K562 (cell line): ENCODE data around the gene LGR6. TPM values are rescaled to one million over a fixed set of nuclear protein-coding genes. Genes with fewer than 3 reads are reported as not detected.

Experiments used
- ATAC-seq: fragments of 200-7000 bp; cut with Tn5 transposase; 3 replicates; pipeline ENCODE4 v1.9.1; 2020; ENCODE audit warnings: moderate library complexity
- BruUV-seq: library from RNA; stranded (reverse); fragments of 400-500 nt; replicated peaks from 2 replicates; lab custom pipeline; 2021; lab: Mats Ljungman, UMichigan
- CTCF ChIA-PET: fragments of 300-600 bp; formaldehyde crosslinking; extraction: SDS; loops from one replicate; lab custom pipeline; 2021; ENCODE audit warnings: low intra/inter-chr PET ratio; lab: Yijun Ruan, JAX
- POLR2A ChIA-PET: fragments of 300-600, 350-650 bp; sonication (Branson Sonifier 250); formaldehyde crosslinking; extraction: SDS; loops from one replicate; lab custom pipeline; 2021; ENCODE audit warnings: antibody characterized with exemption, inconsistent platforms; lab: Yijun Ruan, JAX
- DNase-seq, 4 experiments: peaks; one replicate each; pipeline versions ENCODE4 v3.0.0 to v3.0.0-alpha.2; 2011 to 2018; ENCODE audit warnings: low spot score in 3 of 4, mixed read lengths in 3 of 4; ENCODE audit errors: extremely low read depth in 1 of 4
- FAIRE-seq: peaks from 2 replicates; lab custom pipeline; 2011; peaks lifted over from hg19 to GRCh38; lab: Jason Lieb, UNC
- H2AFZ ChIP-seq: 2 replicates; pipeline ENCODE4 v1.6.0; 2011; ENCODE audit warnings: low read depth, low read length, control low read depth, inconsistent platforms
- H3K27ac ChIP-seq: fragments of 200-600 bp; 3 replicates; pipeline ENCODE4 v1.8.0; 2011; ENCODE audit warnings: low read depth, mild to moderate bottlenecking, control low read depth, inconsistent platforms, low read length, moderate library complexity, mixed read lengths; ENCODE audit errors: extremely low read depth
- H3K27me3 ChIP-seq, 2 experiments: fragments of 300-600 bp in 1 of 2; 2 replicates in 1 of 2; 3 replicates in 1 of 2; pipeline versions ENCODE4 v1.6.0 to v1.8.0; 2011; ENCODE audit warnings: inconsistent platforms in 2 of 2, low read length in 2 of 2, mild to moderate bottlenecking in 1 of 2, mixed read lengths in 1 of 2, moderate library complexity in 1 of 2; ENCODE audit not compliant: control insufficient read depth in 2 of 2, insufficient read depth in 2 of 2
- H3K36me3 ChIP-seq: fragments of 300-600 bp; 3 replicates; pipeline ENCODE4 v1.8.0; 2011; ENCODE audit warnings: mild to moderate bottlenecking, low read length, inconsistent platforms; ENCODE audit not compliant: control insufficient read depth, insufficient read depth
- H3K4me1 ChIP-seq, 2 experiments: fragments of 200-600 bp in 1 of 2; replicated peaks in 1 of 2; 2 replicates in 1 of 2; 3 replicates in 1 of 2; pipeline versions ENCODE4 v1.5.1 to v1.8.0; 2011; ENCODE audit warnings: inconsistent platforms in 2 of 2, low read length in 2 of 2, mild to moderate bottlenecking in 1 of 2, mixed read lengths in 1 of 2, moderate library complexity in 1 of 2; ENCODE audit not compliant: control insufficient read depth in 2 of 2, insufficient read depth in 2 of 2
- H3K4me2 ChIP-seq: 2 replicates; pipeline ENCODE4 v1.6.1; 2011; ENCODE audit warnings: low read length, control low read depth, inconsistent platforms, mixed read lengths; ENCODE audit not compliant: insufficient read depth
- H3K4me3 ChIP-seq: fragments of 200-600 bp; sonication (generic), shearing (Covaris generic); 2 replicates; pipeline ENCODE4 v1.5.1; 2016; ENCODE audit warnings: control low read depth, inconsistent platforms
- H3K79me2 ChIP-seq: fragments of 200-600 bp; 3 replicates; pipeline ENCODE4 v1.8.0; 2011; ENCODE audit warnings: low read length, inconsistent platforms; ENCODE audit not compliant: control insufficient read depth, insufficient read depth
- H3K9ac ChIP-seq, 2 experiments: 2 replicates each; pipeline versions ENCODE4 v1.6.0 to v1.6.1; 2011; ENCODE audit warnings: low read depth in 2 of 2, low read length in 2 of 2, control low read depth in 1 of 2, inconsistent platforms in 1 of 2, mild to moderate bottlenecking in 1 of 2, mixed read lengths in 1 of 2; ENCODE audit not compliant: insufficient read depth in 1 of 2
- H3K9me1 ChIP-seq: one replicate; pipeline ENCODE4 v1.6.0; 2011; ENCODE audit warnings: inconsistent platforms, mild to moderate bottlenecking, low read length, moderate library complexity; ENCODE audit not compliant: control insufficient read depth, insufficient read depth
- H3K9me3 ChIP-seq: replicated peaks from 2 replicates; pipeline ENCODE4 v1.5.1; 2011; ENCODE audit warnings: low read depth, low read length, inconsistent platforms; ENCODE audit not compliant: control insufficient read depth, insufficient read depth
- H4K20me1 ChIP-seq: replicated peaks from 2 replicates; pipeline ENCODE4 v1.6.1; 2011; ENCODE audit warnings: low read length, inconsistent platforms, mixed read lengths; ENCODE audit not compliant: control insufficient read depth, insufficient read depth
- MLLT1 ChIP-seq, 2 experiments: fragments of 450-650 bp; IDR thresholded peaks; 2 replicates each; pipeline ENCODE4 v1.6.1; 2016
- RBM15 ChIP-seq: fragments of 200-400 bp; formaldehyde crosslinking; IDR thresholded peaks from 2 replicates; pipeline ENCODE4 v1.6.1; 2018; ENCODE audit warnings: mild to moderate bottlenecking, low read length, moderate library complexity; ENCODE audit not compliant: insufficient read depth
- SRSF1 ChIP-seq: fragments of 200-400 bp; formaldehyde crosslinking; IDR thresholded peaks from 2 replicates; pipeline ENCODE4 v1.6.1; 2017; ENCODE audit warnings: mild to moderate bottlenecking, low read depth, low read length, moderate library complexity
- STAG1 ChIP-seq: sonication (generic); formaldehyde crosslinking; IDR thresholded peaks from 2 replicates; pipeline ENCODE4 v1.5.0; 2020; ENCODE audit warnings: missing genetic modification reagents, borderline replicate concordance
- TGIF2 ChIP-seq: sonication (generic); formaldehyde crosslinking; IDR thresholded peaks from 2 replicates; pipeline ENCODE4 v1.8.1; 2022; ENCODE audit warnings: mild to moderate bottlenecking, missing genetic modification reagents, moderate library complexity
- ZC3H8 ChIP-seq: fragments of 450-650 bp; IDR thresholded peaks from 2 replicates; pipeline ENCODE4 v1.6.1; 2017
- ZNF280B ChIP-seq: fragments of 250-450 bp; sonication (Bioruptor Pico); IDR thresholded peaks from 2 replicates; pipeline ENCODE4 v1.5.1; 2021; ENCODE audit warnings: mild to moderate bottlenecking
- ZNF431 ChIP-seq: sonication (generic); formaldehyde crosslinking; IDR thresholded peaks from 2 replicates; pipeline ENCODE4 v1.8.0; 2022; ENCODE audit warnings: mild to moderate bottlenecking, missing genetic modification reagents
- WGBS: fragments of 100-300 bp; shearing (Covaris generic); methylation state at CpG from one replicate; pipeline ENCODE4 v1.1.6; 2016; ENCODE audit warnings: low coverage, mixed read lengths; ENCODE audit not compliant: insufficient coverage; ENCODE audit errors: missing lambda C conversion rate; 5-methylcytosine and 5-hydroxymethylcytosine counted together
- in situ Hi-C: fragments of 300-500 bp; cut with MboI; formaldehyde crosslinking; loops from 4 replicates; pipeline ENCODE4 v1.15.0; 2018; ENCODE audit warnings: inconsistent platforms, mixed read lengths
- intact Hi-C: fragments of 100-400 bp; cut with micrococcal nuclease; formaldehyde crosslinking; loops from 2 replicates; pipeline ENCODE4 v1.14.2; 2022
- polyA plus RNA-seq, 8 experiments: library from polyadenylated mRNA; depleted of rRNA in 4 of 8; stranded (reverse) in 5 of 8; unstranded in 3 of 8; fragments of >200 nt; fragmentation: Nextera tagmentation in 2 of 8; fragmentation: Illumina TruSeq in 1 of 8; extraction: Ambion mirVana in 2 of 8; extraction: Trizol in 1 of 8; gene quantifications; 2 replicates each; pipeline versions ENCODE4 v1.2.1 to v1.2.3, GENCODE V29; 2011 to 2014; ENCODE audit warnings: inconsistent platforms in 1 of 8, missing spikeins in 1 of 8
- total RNA-seq, 7 experiments: library from RNA; depleted of rRNA in 6 of 7; stranded (reverse); fragments of >200 nt in 6 of 7; fragmentation: Illumina TruSeq in 2 of 7; extraction: Trizol in 2 of 7; gene quantifications; 2 replicates each; pipeline versions ENCODE4 v1.2.1 to v1.2.3, GENCODE V29; 2011 to 2021; ENCODE audit warnings: low replicate concordance in 1 of 7

The LGR6 gene
- total and polyA plus RNA-seq, 9 of the 15 experiments (the other 6 are each of a cell fraction or from before 2014, with no cell fraction given), result 0.01 to 0.54 (median 0.17) TPM; not detected in 1

- Histone ChIP-seq H3K4me2 (no peak overlapping the region), H3K27ac (no peak overlapping the region), H4K20me1 (0 out of 2 replicates have a peak, but pooled peaks cover 6% of the 10 kb centered on the region), H3K9ac (no peak overlapping the region), H3K4me3 (no peak overlapping the region), H3K9me1 (no peaks in the 10 kb centered on the region), H3K9me3 (peaks cover 3% of the 10 kb centered on the region; the same call in 1 of the 2 replicates), H3K4me1 (peaks cover 5 to 11% of the 10 kb centered on the region in 2 experiments; a peak in 4 of 5 replicates), H3K36me3 (no peaks in the 10 kb centered on the region), H3K27me3 (peaks cover 15 to 33% of the 10 kb centered on the region in 2 experiments; a peak in 4 of 5 replicates), H2AFZ (no peak overlapping the region), H3K79me2 (no peaks in the 10 kb centered on the region)
- ATAC-seq, result no peak
- TF ChIP-seq STAG1 (CRISPR knock-in tag), result 0 out of 2 replicates have a peak, but pooled peaks have one; percentile 25
- TF ChIP-seq MLLT1 (IDR thresholded peaks at IDR 0.05), result no peak
- BruUV-seq, result no TSS peak
- POLR2A ChIA-PET, result no interaction called here
- in situ Hi-C loops, result loop anchor here (25.0 kb wide), 1 partner anchor 105 kb away; no protein-coding TSS in a partner anchor
- CTCF ChIA-PET, result no interaction called here
- no peak for FAIRE-seq
- 0% methylated on average over 1 of the region's 1 CpG for WGBS
- intact Hi-C loops, result no loop called here
- no peak for DNase-seq
Observed at GRCh38 chr1:202207292-202207691, 13.7 kb downstream of the LGR6 start.

- 0% methylated on average over 11 of the region's 11 CpGs for WGBS
- BruUV-seq, result no TSS peak
- Histone ChIP-seq H3K36me3 (no peaks in the 10 kb centered on the region), H3K4me2 (no peak overlapping the region), H3K9me3 (peaks cover 3% of the 10 kb centered on the region; the same call in 1 of the 2 replicates), H3K4me1 (peaks cover 5 to 7% of the 10 kb centered on the region in 2 experiments; a peak in 3 of 5 replicates), H3K79me2 (no peaks in the 10 kb centered on the region), H2AFZ (no peak overlapping the region), H4K20me1 (peaks cover 10% of the 10 kb centered on the region; the same call in 1 of the 2 replicates), H3K9me1 (no peaks in the 10 kb centered on the region), H3K4me3 (no peak overlapping the region), H3K27ac (no peak overlapping the region), H3K27me3 (peaks cover 24 to 44% of the 10 kb centered on the region in 2 experiments; a peak in 4 of 5 replicates), H3K9ac (no peak overlapping the region)
- in situ Hi-C loops (loop anchor here (25.0 kb wide), 1 partner anchor 104 kb away; no protein-coding TSS in a partner anchor), intact Hi-C loops (no loop called here)
- POLR2A ChIA-PET, result interaction anchor here (0.6 kb wide), 1 partner anchor 10 kb away, joined by 3 read pairs; no protein-coding TSS in a partner anchor
- DNase-seq, result no peak
- no peak for FAIRE-seq
- CTCF ChIA-PET, result no interaction called here
- no peak for ATAC-seq
- TF ChIP-seq SRSF1 (no peak), ZC3H8 (no peak), RBM15 (no peak), TGIF2 (CRISPR knock-in tag) (no peak), ZNF280B (CRISPR knock-in tag) (no peak), ZNF431 (CRISPR knock-in tag) (no peak)
Observed at GRCh38 chr1:202208351-202208857, 14.8 kb downstream of the LGR6 start.
